C1 segment of cervical spinal cord (tissue), 14 donors: ENCODE results near the gene PSMB11.

Experiments used
- DNase-seq, 14 donors: peaks; one replicate each; lab custom pipeline; 2025; lab: John Stamatoyannopoulos, UW

Gene PSMB11

DNA sequence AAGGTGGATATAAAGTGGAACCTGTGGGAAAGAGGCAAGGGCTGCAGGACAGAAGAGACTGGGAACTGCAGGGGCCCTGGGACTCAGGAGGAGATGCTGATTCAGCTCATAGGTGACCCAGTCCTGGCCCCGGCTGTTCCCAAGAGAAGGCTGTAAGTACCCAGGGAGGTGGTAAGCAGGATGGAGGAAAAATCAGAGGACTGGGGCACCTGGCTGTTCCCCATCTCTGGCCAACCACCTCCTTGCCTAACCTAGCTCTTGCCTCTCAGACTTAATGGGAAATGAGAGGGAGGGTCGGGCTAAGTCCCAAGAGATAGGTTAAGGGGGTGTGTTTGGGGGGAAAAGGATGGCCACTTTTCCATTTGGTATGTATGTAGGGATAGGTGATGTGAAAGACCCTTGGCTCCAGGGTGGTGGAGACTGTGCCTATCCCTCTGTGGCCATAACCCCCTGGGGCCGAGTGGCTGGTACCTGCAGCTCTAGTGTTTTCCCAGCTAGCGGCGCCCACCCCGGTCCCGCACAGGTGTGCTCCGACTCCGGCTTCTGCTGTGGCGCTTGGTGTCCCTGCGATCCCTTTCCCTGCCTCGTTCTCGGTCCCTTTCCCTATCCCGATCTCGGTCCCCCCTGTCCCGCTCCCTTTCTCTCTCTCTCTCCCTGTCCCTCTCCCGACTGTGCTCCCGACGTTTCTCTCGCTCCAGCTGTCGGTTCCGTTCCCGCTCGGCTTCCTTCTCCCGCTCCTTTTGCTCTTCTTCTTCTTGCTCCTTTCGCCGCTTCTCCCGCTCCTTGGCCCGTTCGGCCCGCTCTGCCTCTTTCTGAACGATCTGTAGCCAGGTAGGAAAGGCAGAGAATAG lies 16.9 kb downstream of the PSMB11 start:
- DNase-seq, result no peak

DNA sequence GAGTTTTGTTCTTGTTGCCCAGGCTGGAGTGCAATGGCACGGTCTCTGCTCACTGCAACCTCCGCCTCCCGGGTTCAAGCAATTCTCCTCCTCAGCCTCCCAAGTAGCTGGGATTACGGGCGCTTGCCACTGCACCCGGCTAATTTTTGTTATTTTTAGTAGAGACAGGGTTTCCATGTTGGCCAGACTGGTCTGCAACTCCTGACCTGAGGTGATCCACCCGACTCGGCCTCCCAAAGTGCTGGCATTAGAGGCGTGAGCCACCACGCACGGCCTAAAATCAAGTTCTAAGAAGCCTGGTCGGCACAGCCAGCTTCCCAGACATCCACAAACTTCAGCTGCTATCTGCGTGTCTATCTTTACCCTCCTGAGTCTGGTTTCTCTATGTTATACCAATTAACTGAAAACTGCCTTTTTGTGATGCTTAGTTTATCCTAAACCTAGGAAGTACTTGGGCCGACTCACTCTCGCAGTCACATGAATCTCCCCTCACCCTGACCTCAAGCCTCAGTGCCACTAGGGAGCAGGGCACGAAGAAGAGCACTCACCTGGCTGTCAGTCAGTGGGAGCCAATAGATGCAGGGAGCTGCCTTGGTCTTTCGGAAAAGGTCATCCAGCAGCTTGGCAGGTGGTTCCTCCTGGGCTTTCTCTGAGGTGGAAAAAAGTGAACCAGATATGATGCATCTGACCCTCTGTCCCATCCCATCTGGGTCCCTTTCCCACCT lies 18.7 kb downstream of the PSMB11 start:
- no peak for DNase-seq

DNA sequence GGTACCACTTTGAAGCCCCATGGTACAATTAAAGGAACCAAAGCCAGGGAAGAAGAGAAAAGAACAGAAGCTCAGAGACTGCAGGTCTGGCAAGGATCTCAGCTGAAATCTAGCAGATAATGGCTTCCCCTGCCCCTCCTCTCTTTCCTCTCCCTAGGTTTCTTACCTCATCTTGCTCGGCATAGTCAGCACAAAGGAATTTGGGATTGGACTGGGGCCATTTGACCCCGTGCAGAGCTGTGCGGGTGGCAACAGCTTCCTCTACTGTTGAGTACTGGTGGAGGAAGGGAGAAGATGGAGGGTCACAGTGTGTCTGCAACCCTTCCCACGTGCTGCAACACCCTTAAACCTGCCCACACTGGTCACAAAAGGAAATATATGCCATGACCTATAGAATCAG lies 20.0 kb downstream of the PSMB11 start:
- no peak for DNase-seq

DNA sequence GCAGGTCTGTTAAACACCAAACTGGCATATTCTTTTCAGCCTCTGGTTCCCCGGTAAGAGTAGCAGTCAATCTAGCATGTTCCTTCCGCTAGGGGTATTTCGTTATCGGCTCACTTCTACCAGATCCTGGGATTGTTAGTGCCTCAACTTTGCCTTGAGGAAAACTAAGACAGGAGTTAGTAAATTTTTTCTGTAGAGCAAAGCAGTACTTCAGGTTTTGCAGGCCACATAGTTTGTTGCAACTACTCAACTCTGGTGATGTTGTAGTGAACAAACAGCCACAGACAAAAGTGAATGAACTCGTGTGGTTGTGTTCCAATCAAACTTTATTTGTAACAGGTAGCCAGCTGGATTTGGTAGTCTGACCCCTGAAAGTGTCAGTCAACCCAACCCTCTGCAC lies 21.6 kb downstream of the PSMB11 start:
- DNase-seq, result no peak

DNA sequence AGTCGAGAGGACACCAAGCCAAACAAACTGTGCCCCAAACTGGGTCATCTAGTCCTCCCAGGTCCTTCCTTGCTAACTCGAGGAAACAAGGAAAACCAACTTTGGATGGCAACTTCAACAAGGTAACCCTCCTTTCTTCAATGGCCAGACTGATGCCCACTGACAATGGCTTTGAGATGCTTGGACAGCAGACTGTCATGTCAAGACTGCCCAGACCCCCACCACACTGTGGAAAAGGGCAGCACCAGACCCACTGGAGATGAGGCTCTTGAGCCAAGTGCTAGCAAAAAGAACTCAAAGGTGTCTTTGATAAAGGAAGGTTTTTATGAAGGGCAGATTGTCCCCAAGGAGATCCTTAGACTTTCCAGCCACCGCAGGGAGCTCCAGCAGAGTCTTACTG lies 24.4 kb downstream of the PSMB11 start:
- no peak for DNase-seq

DNA sequence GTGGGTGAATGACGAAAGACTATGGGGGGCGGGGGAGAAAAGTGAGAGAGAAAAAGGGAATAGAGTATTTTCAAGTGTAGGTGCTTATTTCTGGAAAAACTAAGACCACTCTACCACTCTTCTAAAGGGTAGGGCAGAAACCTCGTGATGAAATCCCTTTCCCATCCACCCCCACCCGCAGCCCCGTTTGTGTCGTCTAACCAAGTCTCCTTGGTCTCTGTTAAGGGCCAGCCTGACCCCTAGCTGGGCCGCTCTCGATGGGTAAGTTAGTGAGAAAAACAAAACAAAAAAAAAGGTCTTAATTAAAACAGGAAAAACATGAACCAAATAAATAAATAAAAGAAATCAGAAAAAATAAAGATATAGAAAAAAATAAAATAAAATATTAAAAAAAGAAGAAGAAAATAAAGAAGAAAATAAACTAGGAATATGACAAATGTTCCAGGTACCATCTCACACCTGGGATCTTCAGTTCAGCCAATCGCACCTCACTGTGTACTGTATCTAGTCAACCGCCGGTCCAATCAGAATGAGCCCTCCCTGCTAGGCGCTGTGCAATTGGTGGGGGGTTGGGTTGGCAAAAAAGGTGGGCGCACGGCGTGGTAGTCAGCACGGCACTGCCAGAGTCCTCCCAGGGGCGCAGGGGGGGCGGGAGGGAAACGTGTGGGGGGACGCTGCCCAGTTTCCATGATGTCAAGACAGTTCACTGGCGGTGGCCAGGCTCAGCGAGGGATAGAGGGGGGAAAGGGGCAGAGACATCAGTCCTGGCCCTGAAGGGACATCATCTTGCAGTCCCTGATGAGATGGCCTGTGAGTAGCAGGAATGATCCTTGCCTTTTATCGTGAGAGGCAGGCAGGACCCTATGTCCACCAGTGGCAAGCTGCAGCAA lies 25.1 kb downstream of the PSMB11 start:
- no peak for DNase-seq

DNA sequence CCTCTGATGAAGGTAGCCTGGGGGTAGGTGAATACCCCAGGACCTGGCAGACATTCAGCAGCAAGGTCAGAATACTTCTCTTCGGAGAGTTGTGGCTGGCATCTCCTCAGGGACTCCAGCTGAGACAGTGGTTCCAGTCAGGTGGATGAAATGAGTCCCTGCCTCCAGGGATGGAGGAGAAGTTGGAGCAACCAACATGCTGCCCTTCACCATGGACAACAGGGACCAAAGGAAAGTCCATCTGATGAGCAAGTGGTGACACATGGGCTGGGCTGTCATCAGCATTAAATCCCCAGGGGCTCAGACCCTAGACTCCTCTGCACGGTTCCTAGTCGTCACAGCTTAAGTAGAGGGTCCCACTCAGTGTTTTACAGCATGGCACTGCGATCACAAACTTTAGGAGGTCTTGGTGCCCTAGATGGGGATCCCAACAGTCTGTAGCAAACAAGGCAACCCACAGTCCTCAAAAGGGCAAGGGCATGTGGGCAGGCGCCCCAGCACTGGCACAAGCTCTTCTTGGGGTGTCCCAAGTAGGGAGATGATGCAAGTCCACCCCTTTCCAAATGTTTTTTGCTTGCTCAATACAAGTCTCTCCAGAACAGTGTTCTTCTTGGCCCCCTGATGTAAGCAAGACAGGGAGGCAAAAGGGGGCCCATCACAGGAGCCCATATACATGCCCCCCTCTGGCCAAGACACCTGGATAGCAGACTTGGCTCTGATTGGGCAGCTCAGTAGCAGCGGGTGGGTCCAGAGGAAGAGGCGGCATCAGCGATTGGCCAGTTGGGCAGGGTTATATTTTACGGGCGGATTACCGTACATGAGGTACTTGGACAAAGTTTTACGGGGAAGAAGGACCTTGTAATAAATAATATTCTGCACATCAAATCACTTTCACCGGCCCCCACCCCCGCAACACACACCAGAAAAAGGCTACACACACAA lies 26.1 kb downstream of the PSMB11 start:
- DNase-seq, result no peak

DNA sequence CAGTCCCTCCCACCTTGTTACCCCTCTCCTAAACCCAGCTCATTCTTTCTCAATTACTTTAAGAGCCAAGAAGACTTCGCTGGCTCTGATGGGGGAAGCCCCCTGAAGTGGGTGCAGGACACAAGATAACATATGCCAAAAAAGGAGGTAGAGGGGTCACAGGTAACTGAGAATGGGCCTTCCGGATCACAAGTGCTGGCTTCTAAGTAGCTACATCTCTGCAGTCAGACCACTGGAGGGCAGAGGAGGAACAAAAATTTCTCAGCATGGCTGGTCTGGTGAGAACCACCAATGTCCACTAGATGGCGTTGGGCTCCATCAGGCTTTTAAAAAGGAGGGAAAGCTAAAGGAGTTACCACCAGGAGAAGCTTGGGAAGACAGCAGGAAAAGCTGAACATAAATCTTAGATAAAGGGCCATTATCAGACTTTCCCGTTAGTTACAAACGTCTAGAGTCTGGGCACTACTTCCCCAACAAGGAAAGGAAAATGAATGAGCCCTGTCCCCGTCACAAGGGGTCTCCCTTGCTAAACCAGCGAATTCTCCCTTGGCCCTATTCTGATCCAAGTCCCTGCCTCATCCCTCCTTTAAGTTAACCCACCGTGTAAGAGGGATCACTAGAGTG lies 26.9 kb downstream of the PSMB11 start:
- no peak for DNase-seq

DNA sequence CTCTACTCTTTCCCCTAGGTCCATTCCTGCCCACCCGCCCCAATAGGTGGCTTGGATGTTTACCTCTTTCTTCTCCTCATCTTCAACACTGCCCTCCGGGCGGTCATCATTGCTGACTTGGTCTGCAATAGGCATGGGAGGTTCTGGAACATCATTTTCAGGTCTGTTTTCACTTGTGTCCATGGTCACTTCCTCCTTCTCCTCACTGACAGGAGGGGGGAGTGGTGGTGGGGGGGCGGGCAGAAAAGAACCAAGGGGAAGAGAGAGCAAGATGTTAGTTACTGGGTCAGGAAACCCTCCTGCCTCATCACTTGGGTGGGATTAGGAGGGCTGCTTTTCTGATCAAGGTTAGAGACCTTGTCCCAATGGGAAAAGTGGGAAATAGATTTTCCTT lies 27.4 kb downstream of the PSMB11 start:
- DNase-seq, result no peak

DNA sequence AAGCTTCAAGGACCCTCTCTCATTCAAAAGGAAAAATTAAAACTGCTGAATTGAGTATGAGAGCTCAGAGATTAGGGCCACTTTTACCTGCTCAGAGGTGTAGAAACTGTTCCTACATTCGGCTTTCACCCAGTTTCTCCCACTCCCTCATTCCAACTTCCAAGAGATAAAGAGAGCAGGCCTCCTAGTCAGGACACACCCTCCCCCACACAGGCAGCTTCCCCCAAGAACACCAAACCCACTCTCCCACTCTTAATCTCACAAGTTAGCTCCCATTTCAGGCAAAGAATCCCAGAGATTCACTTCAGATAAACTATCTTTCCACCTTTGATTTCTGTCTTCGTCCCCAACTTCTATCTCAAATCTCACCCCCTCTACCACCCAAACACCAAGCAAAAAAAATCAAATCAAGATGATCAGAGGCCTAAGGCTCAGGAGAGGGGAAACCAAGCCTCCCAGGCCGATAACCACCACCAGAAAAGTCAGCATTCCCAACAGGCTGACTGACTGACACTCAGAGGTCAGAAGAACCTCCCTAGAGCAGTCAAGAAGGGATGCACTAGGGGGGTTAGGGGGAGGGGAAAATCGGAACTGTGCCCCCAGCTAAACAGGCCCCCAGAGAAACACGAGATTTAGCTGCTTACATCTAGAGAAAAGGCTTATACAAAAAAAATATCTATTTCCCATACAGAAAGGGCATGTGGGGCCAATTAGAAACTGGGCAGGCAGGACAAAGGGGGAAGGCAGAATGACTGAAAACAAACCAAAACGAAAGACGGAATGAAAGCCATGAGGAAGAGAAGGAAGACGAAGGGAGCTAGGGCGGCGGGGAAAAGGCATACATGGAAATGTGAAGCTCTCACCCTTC lies 28.5 kb downstream of the PSMB11 start:
- no peak for DNase-seq

DNA sequence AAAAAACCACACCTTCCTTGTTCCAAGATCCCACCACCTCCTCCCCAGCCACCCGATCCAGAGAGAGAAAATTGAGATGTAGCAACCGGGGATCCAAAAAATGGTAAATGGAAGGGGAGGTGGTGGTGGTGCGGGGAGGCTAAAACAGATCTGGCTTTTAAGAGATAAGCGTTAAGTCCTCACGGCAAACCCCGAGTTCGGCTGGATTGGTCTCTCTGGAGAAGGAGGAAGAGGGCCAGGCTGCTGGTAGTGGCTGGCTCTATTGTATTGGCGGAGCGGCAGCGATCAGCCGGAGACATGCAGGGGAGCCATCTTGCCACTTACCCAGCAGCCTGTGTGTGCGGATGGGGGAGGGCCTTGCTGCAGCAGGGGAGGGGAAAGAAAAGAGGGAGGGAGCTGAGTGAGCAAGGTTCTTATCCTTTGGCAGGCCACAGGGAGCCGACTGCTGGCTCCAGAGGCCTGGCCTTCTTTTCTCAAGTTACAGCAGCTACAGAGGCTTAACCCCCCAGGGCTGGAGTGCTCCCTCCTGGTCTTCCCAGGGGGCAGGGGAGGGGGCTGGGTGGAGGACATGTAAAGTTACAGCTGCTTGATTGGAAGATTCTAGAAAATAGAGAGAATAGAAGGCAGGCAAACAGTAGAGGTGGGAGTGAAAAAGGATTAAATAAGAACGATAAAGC lies 29.4 kb downstream of the PSMB11 start:
- DNase-seq, result no peak

DNA sequence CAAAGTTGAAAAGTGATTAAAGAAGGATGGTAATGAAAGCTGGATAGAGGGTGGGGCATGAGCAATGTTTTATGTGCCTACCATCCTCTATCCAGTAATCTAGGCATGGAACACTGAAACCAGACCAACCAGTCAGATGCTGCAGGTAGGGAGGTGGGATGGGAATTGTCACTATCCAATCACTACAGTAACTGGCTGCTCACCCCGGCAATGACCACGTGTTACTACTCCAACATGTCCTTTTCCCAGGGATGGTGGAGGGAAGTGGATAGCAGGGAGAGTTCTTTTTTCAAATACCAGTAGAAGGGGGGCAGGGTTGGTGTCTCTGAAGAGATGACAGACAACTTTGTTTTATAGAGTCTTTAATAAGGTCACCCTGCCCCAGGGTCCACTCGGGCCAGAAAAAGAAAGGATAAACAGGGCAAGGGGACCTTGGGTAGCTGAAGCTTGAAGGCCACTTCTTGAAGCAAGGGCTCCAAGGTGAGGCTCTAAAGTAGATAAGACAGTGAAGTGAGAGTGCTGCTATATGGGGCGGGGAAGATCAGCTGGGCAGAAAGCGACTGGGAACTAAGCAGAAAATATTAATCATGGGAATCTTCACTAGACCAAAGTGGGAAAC lies 30.0 kb downstream of the PSMB11 start:
- no peak for DNase-seq

DNA sequence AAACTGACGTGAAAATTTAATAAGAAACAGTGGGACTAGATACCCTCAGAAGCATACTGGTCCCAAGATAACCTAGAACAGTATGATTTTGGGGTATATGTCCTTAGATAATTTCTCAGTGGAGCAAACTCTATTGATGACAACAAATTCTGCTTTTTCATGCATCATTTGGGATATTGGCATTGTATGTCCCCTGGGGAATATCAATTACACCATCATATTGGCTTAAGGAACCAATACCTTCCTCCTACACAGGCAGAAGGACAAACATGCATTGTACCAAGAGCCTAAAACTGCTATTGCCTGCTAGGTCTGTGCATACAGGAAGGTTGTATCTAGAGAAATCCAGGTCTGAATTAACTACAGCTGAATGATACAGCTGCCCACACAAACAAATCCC lies 32.9 kb downstream of the PSMB11 start:
- no peak for DNase-seq

DNA sequence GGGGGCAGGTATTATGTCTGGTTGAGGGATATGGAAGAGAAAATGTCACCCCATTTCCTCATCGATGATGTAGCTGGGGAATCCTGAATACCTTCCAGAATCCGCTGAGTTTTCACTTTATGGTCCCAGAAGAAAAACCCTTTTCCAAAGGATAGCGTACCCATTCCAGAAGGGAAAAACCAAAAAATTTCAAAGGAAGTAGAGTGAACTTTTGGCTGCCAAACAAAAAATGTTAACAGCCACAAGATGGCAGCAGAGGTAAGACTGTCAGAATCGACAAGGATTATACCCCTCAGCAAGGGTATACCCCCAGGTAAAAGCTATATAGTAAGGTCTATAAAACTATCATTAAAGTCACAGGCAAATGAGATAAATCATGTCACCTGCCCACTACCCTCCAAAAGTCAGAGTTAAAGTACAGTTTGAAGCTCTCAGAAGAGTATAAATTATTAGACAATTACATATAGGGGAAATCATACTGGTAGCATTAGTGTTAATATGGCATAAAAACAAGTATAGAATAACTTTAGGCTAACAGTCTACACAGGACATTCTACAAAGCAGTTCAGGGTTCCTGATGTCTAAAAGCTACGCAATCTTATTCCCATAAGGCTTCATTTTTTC lies 34.9 kb downstream of the PSMB11 start:
- DNase-seq, result no peak

DNA sequence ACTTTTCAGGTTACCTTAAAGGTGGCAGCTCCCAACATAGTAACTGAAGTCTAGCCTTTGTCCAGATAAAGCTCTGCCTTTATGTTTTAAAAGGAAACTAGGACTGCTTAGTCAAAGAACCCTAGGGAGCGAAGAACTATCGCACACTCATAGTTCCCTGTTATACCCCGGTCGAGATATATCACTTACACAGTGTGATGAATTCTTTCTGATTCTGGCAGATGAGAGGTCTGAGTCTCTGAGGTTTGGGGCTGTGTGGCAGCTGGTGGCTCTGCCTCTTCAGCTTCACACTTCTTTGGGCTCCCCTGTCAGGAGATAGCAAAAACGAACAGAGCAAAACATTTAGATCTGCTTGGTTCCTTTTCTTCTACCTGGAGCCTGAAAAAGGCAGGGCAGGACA lies 36.0 kb downstream of the PSMB11 start:
- DNase-seq, result no peak

DNA sequence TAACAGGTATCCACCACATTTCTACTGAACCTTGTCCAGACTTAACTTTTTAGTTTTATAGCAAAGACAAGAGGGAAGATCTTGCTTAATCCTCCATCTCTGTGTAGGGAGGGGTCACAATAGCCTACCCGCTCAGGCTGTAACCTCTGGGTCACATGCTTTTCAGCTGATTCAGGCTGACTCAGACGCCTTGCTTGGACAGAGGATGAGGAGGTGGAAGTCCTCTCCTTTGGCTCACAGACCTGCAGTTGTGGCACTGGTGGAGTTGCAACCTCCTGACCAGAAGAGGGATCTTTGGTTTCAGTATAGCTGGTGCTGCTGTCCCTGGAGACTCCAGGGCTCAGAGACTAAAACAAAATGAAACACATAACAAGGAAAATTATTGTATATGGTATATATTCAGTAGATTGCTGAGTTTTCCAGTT lies 36.7 kb downstream of the PSMB11 start:
- DNase-seq, result no peak

DNA sequence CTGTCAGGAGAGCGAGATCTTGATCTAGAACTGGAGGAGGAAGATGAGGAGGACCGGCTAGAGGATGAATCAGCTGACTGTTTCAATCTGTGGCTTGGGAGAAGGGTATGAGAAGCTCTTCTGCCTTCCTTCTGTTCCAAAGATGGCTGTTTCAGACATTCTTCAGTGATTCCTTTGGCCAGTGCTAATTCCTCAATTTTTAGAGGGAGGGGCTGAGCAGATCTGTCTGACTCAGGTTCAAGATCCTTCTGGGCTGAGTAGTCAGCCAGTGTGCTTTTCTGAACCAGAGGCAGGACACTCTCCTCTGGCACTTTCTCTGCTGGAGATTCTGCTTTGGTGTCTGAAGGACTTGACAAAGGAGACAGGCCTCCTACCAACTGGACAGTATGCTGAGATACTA lies 37.7 kb downstream of the PSMB11 start:
- DNase-seq, result no peak

DNA sequence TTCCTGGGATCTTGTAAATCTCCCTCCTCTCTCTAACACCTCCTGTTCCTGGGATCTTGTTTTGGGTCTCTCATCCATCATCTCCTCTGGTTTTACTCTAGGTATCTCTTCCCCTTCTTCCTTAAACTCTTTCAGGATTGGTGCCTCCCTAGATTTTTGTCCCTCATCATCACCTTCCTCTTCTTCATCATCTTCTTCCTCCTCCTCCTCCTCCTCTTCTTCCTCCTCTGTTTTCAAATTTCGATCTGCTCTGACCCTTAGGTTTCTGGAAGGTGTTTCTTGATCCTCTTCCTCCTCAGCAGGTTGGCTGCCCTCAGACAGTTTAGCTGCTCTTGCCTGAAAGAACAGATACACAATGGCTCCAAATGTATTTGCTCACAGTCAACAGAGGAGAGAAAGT lies 38.5 kb downstream of the PSMB11 start:
- no peak for DNase-seq
